GM23248 (cell line): Measurements from ENCODE around the gene MACROD2. TPM values are rescaled to one million over a fixed set of nuclear protein-coding genes. Genes with fewer than 3 reads are reported as not detected.

Experiments used
- DNase-seq: peaks from one replicate; pipeline ENCODE4 v3.0.0-alpha.2; 2015
- H2AFZ ChIP-seq: fragments of 200-600 bp; sonication (generic); 2 replicates; pipeline ENCODE4 v1.6.1; 2016; ENCODE audit warnings: antibody characterized with exemption
- H3F3A ChIP-seq: fragments of 200-600 bp; sonication (generic); 2 replicates; pipeline ENCODE4 v1.6.1; 2016; ENCODE audit warnings: mild to moderate bottlenecking, antibody characterized with exemption, mixed run types; ENCODE audit not compliant: insufficient read depth
- H3K27ac ChIP-seq: fragments of 200-600 bp; sonication (generic); 2 replicates; pipeline ENCODE4 v1.5.1; 2016; ENCODE audit warnings: mild to moderate bottlenecking
- H3K27me3 ChIP-seq: fragments of 200-600 bp; sonication (generic); replicated peaks from 2 replicates; pipeline ENCODE4 v1.6.1; 2016; ENCODE audit warnings: mild to moderate bottlenecking; ENCODE audit not compliant: insufficient read depth
- H3K36me3 ChIP-seq: fragments of 200-600 bp; sonication (generic); 2 replicates; pipeline ENCODE4 v1.6.1; 2016; ENCODE audit warnings: low read depth, mild to moderate bottlenecking
- H3K4me1 ChIP-seq: fragments of 200-600 bp; sonication (generic); 2 replicates; pipeline ENCODE4 v1.6.1; 2016; ENCODE audit warnings: mild to moderate bottlenecking; ENCODE audit not compliant: insufficient read depth
- H3K4me2 ChIP-seq: fragments of 200-600 bp; sonication (generic); one replicate; pipeline ENCODE4 v1.6.1; 2016; ENCODE audit warnings: mild to moderate bottlenecking; ENCODE audit not compliant: unreplicated experiment
- H3K4me3 ChIP-seq: fragments of 200-600 bp; sonication (generic); 2 replicates; pipeline ENCODE4 v1.5.1; 2016; ENCODE audit warnings: mild to moderate bottlenecking
- H3K79me2 ChIP-seq: fragments of 200-600 bp; sonication (generic); 2 replicates; pipeline ENCODE4 v1.6.1; 2016; ENCODE audit warnings: mild to moderate bottlenecking; ENCODE audit not compliant: insufficient read depth
- H3K9ac ChIP-seq: fragments of 200-600 bp; sonication (generic); 2 replicates; pipeline ENCODE4 v1.6.1; 2016; ENCODE audit warnings: mild to moderate bottlenecking
- H3K9me2 ChIP-seq: fragments of 200-600 bp; sonication (generic); 2 replicates; pipeline ENCODE4 v1.6.1; 2016; ENCODE audit warnings: mixed run types, mild to moderate bottlenecking, moderate library complexity; ENCODE audit not compliant: insufficient read depth
- H3K9me3 ChIP-seq: fragments of 200-600 bp; sonication (generic); one replicate; pipeline ENCODE4 v1.6.1; 2017; ENCODE audit warnings: low read depth
- H4K20me1 ChIP-seq: fragments of 200-600 bp; sonication (generic); 2 replicates; pipeline ENCODE4 v1.6.0; 2016; ENCODE audit not compliant: insufficient read depth
- EZH2 ChIP-seq: fragments of 200-600 bp; sonication (generic); IDR thresholded peaks from 2 replicates; pipeline ENCODE4 v1.6.1; 2018; ENCODE audit warnings: antibody characterized with exemption, mild to moderate bottlenecking; ENCODE audit not compliant: insufficient read depth, poor library complexity, severe bottlenecking
- EZH2phosphoT487 ChIP-seq: fragments of 200-600 bp; sonication (generic); IDR thresholded peaks from 2 replicates; pipeline ENCODE4 v1.6.1; 2018; ENCODE audit warnings: antibody characterized with exemption, moderate library complexity, mild to moderate bottlenecking, low read depth; ENCODE audit not compliant: insufficient read depth
- WGBS, 2 experiments: methylation state at CpG; one replicate each; pipeline ENCODE4 v1.1.6; 2015 to 2017; ENCODE audit warnings: low lambda C conversion rate in 2 of 2, low coverage in 1 of 2; ENCODE audit errors: missing lambda C conversion rate in 2 of 2; 5-methylcytosine and 5-hydroxymethylcytosine counted together
- in situ Hi-C: fragments of 300-500 bp; cut with MboI; formaldehyde crosslinking; loops from 2 replicates; pipeline ENCODE4 v1.15.0; 2020
- polyA plus RNA-seq: library from polyadenylated mRNA; unstranded; fragments of >200 nt; fragmentation: Nextera tagmentation; extraction: Ambion mirVana; gene quantifications from 2 replicates; pipeline ENCODE4 v1.2.1, GENCODE V29; 2016
- total RNA-seq: library from RNA; depleted of rRNA; stranded (reverse); fragments of >200 nt; shearing (Covaris generic); gene quantifications from 2 replicates; pipeline ENCODE4 v1.2.3, GENCODE V29; 2014

MACROD2 gene
- total and polyA plus RNA-seq, 2 experiments from 2014 or later, result 1.1 to 3.1 TPM

DNA sequence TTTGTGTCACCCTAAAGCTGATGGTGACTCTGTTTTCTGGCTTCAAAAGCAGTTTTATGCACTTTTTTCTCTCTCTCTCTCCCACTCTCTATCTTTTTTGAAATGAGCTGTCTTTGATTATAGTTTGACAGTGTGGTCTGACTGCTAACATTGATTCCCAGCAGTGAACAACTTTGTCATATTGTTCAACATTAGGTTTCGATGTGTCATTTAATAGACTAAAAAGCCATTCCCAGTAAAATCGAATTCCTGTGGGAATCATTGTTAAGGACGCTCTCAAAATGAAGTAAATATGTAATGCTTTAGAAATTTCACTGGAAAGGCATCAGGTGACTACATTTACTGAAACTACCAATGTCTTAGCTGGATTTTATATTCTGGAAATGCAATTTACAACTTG, 412.0 kb downstream of the MACROD2 start:
- H3K27ac ChIP-seq, result no peak overlapping the region
- TF ChIP-seq EZH2phosphoT487, result no peak
- no peak for TF ChIP-seq EZH2
- no peaks in the 10 kb centered on the region for H3K9me2 ChIP-seq
- H3K4me2 ChIP-seq, result no peak overlapping the region
- in situ Hi-C loops, result no loop called here
- no peak overlapping the region for H3K9ac ChIP-seq
- no peaks in the 10 kb centered on the region for H4K20me1 ChIP-seq
- H3K9me3 ChIP-seq, result no peaks in the 10 kb centered on the region
- H3K36me3 ChIP-seq, result no peaks in the 10 kb centered on the region
- no peaks in the 10 kb centered on the region for H3K79me2 ChIP-seq
- H3K27me3 ChIP-seq, result no peaks in the 10 kb centered on the region
- WGBS, 2 experiments, result 79 to 80% methylated on average over 3 of the region's 3 CpGs
- no peak overlapping the region for H2AFZ ChIP-seq
- H3F3A ChIP-seq, result peaks cover 15% of the 10 kb centered on the region
- no peak overlapping the region for H3K4me3 ChIP-seq
- H3K4me1 ChIP-seq, result peaks cover 18% of the 10 kb centered on the region
- DNase-seq, result no peak

DNA sequence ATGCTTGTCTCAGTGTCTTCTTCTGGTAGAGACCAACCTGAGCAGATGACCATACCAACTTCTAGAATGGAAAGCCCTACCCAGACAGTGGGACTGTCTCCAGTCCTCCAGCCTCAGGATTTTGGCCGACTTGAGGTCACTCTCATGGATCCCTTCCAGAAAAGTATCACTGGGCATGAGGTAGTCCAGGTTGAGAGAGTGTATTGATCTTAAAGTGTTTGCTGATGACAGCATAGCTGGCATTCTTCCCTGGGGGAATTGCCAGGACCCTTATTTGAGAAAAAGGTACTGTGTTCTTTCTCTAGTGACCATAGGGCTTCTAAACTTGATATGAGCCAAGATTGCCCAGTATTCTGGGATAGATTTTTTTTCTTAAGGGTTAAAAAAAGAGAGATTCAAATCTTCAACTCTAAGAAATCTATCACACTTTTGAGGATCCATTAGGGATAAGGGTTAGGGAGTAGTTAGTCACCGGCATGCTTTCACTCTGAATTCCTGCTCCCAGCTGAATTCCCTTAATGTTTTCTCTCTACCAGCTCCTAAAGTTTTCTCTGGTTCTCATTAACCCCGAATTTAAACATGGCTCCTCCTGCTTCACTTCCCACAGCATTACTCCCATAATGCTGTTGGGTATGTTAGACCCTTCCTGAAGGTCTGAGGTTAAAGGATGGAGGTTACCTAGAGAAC, 415.7 kb downstream of the MACROD2 start:
- in situ Hi-C loops, result no loop called here
- Histone ChIP-seq H3K79me2 (no peaks in the 10 kb centered on the region), H3K4me3 (no peak overlapping the region), H3K27ac (no peak overlapping the region), H3F3A (peaks cover 13% of the 10 kb centered on the region), H2AFZ (no peak overlapping the region), H3K9ac (no peak overlapping the region), H3K36me3 (no peaks in the 10 kb centered on the region), H3K4me2 (no peak overlapping the region), H3K27me3 (no peaks in the 10 kb centered on the region), H3K4me1 (peaks cover 17% of the 10 kb centered on the region), H4K20me1 (no peaks in the 10 kb centered on the region), H3K9me2 (no peaks in the 10 kb centered on the region), H3K9me3 (no peaks in the 10 kb centered on the region)
- TF ChIP-seq EZH2 (no peak), EZH2phosphoT487 (no peak)
- DNase-seq, result no peak
- 69 to 72% methylated on average over 3 of the region's 3 CpGs for WGBS, 2 experiments

GRCh38 chr20:14412065-14412681, 416.9 kb downstream of the MACROD2 start:
- Histone ChIP-seq H3K9me2 (no peaks in the 10 kb centered on the region), H3F3A (peaks cover 2% of the 10 kb centered on the region), H3K27me3 (no peaks in the 10 kb centered on the region), H3K9ac (no peak overlapping the region), H3K27ac (no peak overlapping the region), H2AFZ (no peak overlapping the region), H3K4me2 (no peak overlapping the region), H3K9me3 (no peaks in the 10 kb centered on the region), H3K4me1 (peaks cover 5% of the 10 kb centered on the region), H3K36me3 (no peaks in the 10 kb centered on the region), H3K79me2 (no peaks in the 10 kb centered on the region), H4K20me1 (no peaks in the 10 kb centered on the region), H3K4me3 (no peak overlapping the region)
- DNase-seq, result no peak
- in situ Hi-C loops, result no loop called here
- TF ChIP-seq EZH2 (no peak), EZH2phosphoT487 (no peak)
- 94 to 95% methylated on average over 5 of the region's 5 CpGs for WGBS, 2 experiments

DNA sequence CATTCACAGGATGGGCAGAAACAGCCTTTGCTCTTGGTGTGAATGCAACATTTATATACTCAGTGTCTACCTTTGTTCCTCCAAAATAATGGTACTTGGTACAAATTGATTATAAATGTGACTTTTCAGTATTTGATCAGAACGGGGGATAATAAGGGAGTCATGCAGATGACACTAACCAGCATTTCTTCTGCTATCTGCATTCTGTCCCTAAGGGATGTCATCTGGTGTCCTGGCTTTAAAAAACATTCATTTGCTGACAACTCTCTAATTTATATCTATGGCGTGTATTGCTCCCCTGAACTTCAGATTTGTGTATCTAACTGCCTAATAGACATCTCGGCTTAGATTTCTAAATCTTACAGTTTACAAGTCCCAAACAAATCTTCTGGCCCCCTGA, 418.5 kb downstream of the MACROD2 start:
- in situ Hi-C loops, result no loop called here
- no peaks in the 10 kb centered on the region for H3F3A ChIP-seq
- H3K9me2 ChIP-seq, result no peaks in the 10 kb centered on the region
- no peaks in the 10 kb centered on the region for H3K79me2 ChIP-seq
- no peak overlapping the region for H2AFZ ChIP-seq
- no peak overlapping the region for H3K9ac ChIP-seq
- no peak for TF ChIP-seq EZH2
- no peak for TF ChIP-seq EZH2phosphoT487
- H3K27me3 ChIP-seq, result no peaks in the 10 kb centered on the region
- no peaks in the 10 kb centered on the region for H3K9me3 ChIP-seq
- H3K27ac ChIP-seq, result no peak overlapping the region
- no peak overlapping the region for H3K4me2 ChIP-seq
- no peak for DNase-seq
- H4K20me1 ChIP-seq, result no peaks in the 10 kb centered on the region
- no peak overlapping the region for H3K4me3 ChIP-seq
- 0 out of 2 replicates have a peak, but pooled peaks cover 9% of the 10 kb centered on the region for H3K4me1 ChIP-seq
- WGBS, 2 experiments, result 78 to 81% methylated on average over 3 of the region's 3 CpGs
- no peaks in the 10 kb centered on the region for H3K36me3 ChIP-seq

GRCh38 chr20:14414560-14414959, 419.2 kb downstream of the MACROD2 start:
- H3K27me3 ChIP-seq, result no peaks in the 10 kb centered on the region
- H3K4me1 ChIP-seq, result 0 out of 2 replicates have a peak, but pooled peaks cover 9% of the 10 kb centered on the region
- H2AFZ ChIP-seq, result no peak overlapping the region
- no peaks in the 10 kb centered on the region for H3F3A ChIP-seq
- no peaks in the 10 kb centered on the region for H3K79me2 ChIP-seq
- in situ Hi-C loops, result no loop called here
- no peak overlapping the region for H3K9ac ChIP-seq
- H3K4me3 ChIP-seq, result no peak overlapping the region
- DNase-seq, result no peak
- H3K9me3 ChIP-seq, result no peaks in the 10 kb centered on the region
- no peak for TF ChIP-seq EZH2
- no peak for TF ChIP-seq EZH2phosphoT487
- H3K36me3 ChIP-seq, result no peaks in the 10 kb centered on the region
- no peak overlapping the region for H3K27ac ChIP-seq
- 82 to 89% methylated on average over 2 of the region's 2 CpGs for WGBS, 2 experiments
- no peak overlapping the region for H3K4me2 ChIP-seq
- H3K9me2 ChIP-seq, result no peaks in the 10 kb centered on the region
- no peaks in the 10 kb centered on the region for H4K20me1 ChIP-seq
